ENCODE data around the gene SRPK1. TPM values are rescaled to one million over a fixed set of nuclear protein-coding genes. Genes with fewer than 3 reads are reported as not detected.

Gene SRPK1
- total RNA-seq, 2 donors from 2014 or later: 86.2 to 98.5 TPM

GRCh38 chr6:35790683-35791082 lies 130.2 kb downstream of the SRPK1 start:
- Mint-ChIP-seq H3K4me3 (no peak overlapping the region), H3K4me1 (no peaks in the 10 kb centered on the region), H3K27ac (no peak overlapping the region), H3K27me3 (ENCODE audit: insufficient read depth) (peaks cover 17% of the 10 kb centered on the region), H3K36me3 (ENCODE audit: low read depth) (no peaks in the 10 kb centered on the region), H3K9me3 (no peaks in the 10 kb centered on the region)
- no peaks in the 10 kb centered on the region for H3K36me3 ChIP-seq (ENCODE audit: control insufficient read depth, insufficient read depth, low read length)
- H3K27ac ChIP-seq (ENCODE audit: low read depth, low read length): no peak overlapping the region
- no peaks in the 10 kb centered on the region for H3K4me1 ChIP-seq (ENCODE audit: control insufficient read depth, insufficient read depth, low read length)
- no peak for TF ChIP-seq CTCF (conservative IDR thresholded peaks at IDR 0.05)
- no peak for DNase-seq
- H3K9ac ChIP-seq (ENCODE audit: extremely low read depth, low read length, poor library complexity, severe bottlenecking): no peak overlapping the region
- 84 to 88% methylated on average over 5 of the region's 5 CpGs for WGBS, 2 experiments (ENCODE audit: insufficient coverage in 1 of 2, insufficient read length in 1 of 2)
- H3K27me3 ChIP-seq (ENCODE audit: control insufficient read depth, insufficient read depth, low read length, poor library complexity, severe bottlenecking): no peaks in the 10 kb centered on the region
- H3K9me3 ChIP-seq (ENCODE audit: control insufficient read depth, low read length): no peaks in the 10 kb centered on the region
- H3K4me3 ChIP-seq (ENCODE audit: low read length): no peak overlapping the region

- H3K27me3 ChIP-seq (ENCODE audit: control insufficient read depth, insufficient read depth, low read length, poor library complexity, severe bottlenecking): no peaks in the 10 kb centered on the region
Observed at GRCh38 chr6:35788423-35788982, 132.4 kb downstream of the SRPK1 start.

GRCh38 chr6:35787266-35788218 lies 133.4 kb downstream of the SRPK1 start:
- no peaks in the 10 kb centered on the region for H3K4me1 ChIP-seq (ENCODE audit: control insufficient read depth, insufficient read depth, low read length)
- WGBS, 2 experiments (ENCODE audit: insufficient coverage in 1 of 2, insufficient read length in 1 of 2): 90 to 94% methylated on average over 13 of the region's 13 CpGs
- Mint-ChIP-seq H3K27ac (no peak overlapping the region), H3K27me3 (ENCODE audit: insufficient read depth) (peaks cover 16% of the 10 kb centered on the region), H3K36me3 (ENCODE audit: low read depth) (no peaks in the 10 kb centered on the region), H3K4me3 (no peak overlapping the region), H3K4me1 (no peaks in the 10 kb centered on the region), H3K9me3 (no peaks in the 10 kb centered on the region)
- DNase-seq: no peak
- H3K4me3 ChIP-seq (ENCODE audit: low read length): no peak overlapping the region
- no peak for TF ChIP-seq CTCF (conservative IDR thresholded peaks at IDR 0.05)
- no peaks in the 10 kb centered on the region for H3K9me3 ChIP-seq (ENCODE audit: control insufficient read depth, low read length)
- no peaks in the 10 kb centered on the region for H3K36me3 ChIP-seq (ENCODE audit: control insufficient read depth, insufficient read depth, low read length)
- no peak overlapping the region for H3K27ac ChIP-seq (ENCODE audit: low read depth, low read length)
- no peaks in the 10 kb centered on the region for H3K27me3 ChIP-seq (ENCODE audit: control insufficient read depth, insufficient read depth, low read length, poor library complexity, severe bottlenecking)
- H3K9ac ChIP-seq (ENCODE audit: extremely low read depth, low read length, poor library complexity, severe bottlenecking): no peak overlapping the region

More at GRCh38 chr6:35788423-35788982, 132.4 kb downstream of the SRPK1 start:
- Histone ChIP-seq H3K4me1 (ENCODE audit: control insufficient read depth, insufficient read depth, low read length) (no peaks in the 10 kb centered on the region), H3K27ac (ENCODE audit: low read depth, low read length) (no peak overlapping the region), H3K36me3 (ENCODE audit: control insufficient read depth, insufficient read depth, low read length) (no peaks in the 10 kb centered on the region), H3K9ac (ENCODE audit: extremely low read depth, low read length, poor library complexity, severe bottlenecking) (no peak overlapping the region), H3K4me3 (ENCODE audit: low read length) (no peak overlapping the region), H3K9me3 (ENCODE audit: control insufficient read depth, low read length) (no peaks in the 10 kb centered on the region)
- Mint-ChIP-seq H3K27ac (no peak overlapping the region), H3K4me3 (no peak overlapping the region), H3K27me3 (ENCODE audit: insufficient read depth) (peaks cover 16% of the 10 kb centered on the region), H3K36me3 (ENCODE audit: low read depth) (no peaks in the 10 kb centered on the region), H3K9me3 (no peaks in the 10 kb centered on the region), H3K4me1 (no peaks in the 10 kb centered on the region)
- no peak for DNase-seq
- no peak for TF ChIP-seq CTCF (conservative IDR thresholded peaks at IDR 0.05)
- 73 to 76% methylated on average over 3 to 4 of the region's 4 CpGs for WGBS, 2 experiments (ENCODE audit: insufficient coverage in 1 of 2, insufficient read length in 1 of 2)
